ENCODE results near the gene ARSK.
"Not testable (repeated sequence)": the region's sequence is repeated elsewhere in the genome, so short reads cannot be mapped to it uniquely, and the experiment has no call there.

Gene ARSK

GRCh38 chr5:95638632-95639031 is 83.7 kb downstream of the ARSK start:
- Histone ChIP-seq H3K4me3 (replicated peaks; ENCODE audit: low read depth, low read length) (no peak overlapping the region), H3K27me3 (replicated peaks; ENCODE audit: control insufficient read depth, insufficient read depth, low read length) (no peaks in the 10 kb centered on the region), H3K36me3 (ENCODE audit: control insufficient read depth, insufficient read depth, low read length) (no peaks in the 10 kb centered on the region)
- TF ChIP-seq CTCF (IDR thresholded peaks at IDR 0.05; ENCODE audit: insufficient read depth, low read length, poor library complexity, severe bottlenecking), result no peak
- no peak for DNase-seq (ENCODE audit: extremely low read depth, insufficient read length)

- H3K36me3 ChIP-seq (ENCODE audit: control insufficient read depth, insufficient read depth, low read length), result no peaks in the 10 kb centered on the region
- no peak for TF ChIP-seq CTCF (IDR thresholded peaks at IDR 0.05; ENCODE audit: insufficient read depth, low read length, poor library complexity, severe bottlenecking)
These were observed 86.9 kb downstream of the ARSK start for GRCh38 chr5:95641741-95642220.

GRCh38 chr5:95643152-95643551 is 88.3 kb downstream of the ARSK start:
- no peaks in the 10 kb centered on the region for H3K36me3 ChIP-seq (ENCODE audit: control insufficient read depth, insufficient read depth, low read length)
- DNase-seq (ENCODE audit: extremely low read depth, insufficient read length), result no peak
- no peaks in the 10 kb centered on the region for H3K27me3 ChIP-seq (replicated peaks; ENCODE audit: control insufficient read depth, insufficient read depth, low read length)
- no peak overlapping the region for H3K4me3 ChIP-seq (replicated peaks; ENCODE audit: low read depth, low read length)
- TF ChIP-seq CTCF (IDR thresholded peaks at IDR 0.05; ENCODE audit: insufficient read depth, low read length, poor library complexity, severe bottlenecking), result no peak

More at GRCh38 chr5:95641741-95642220, 86.9 kb downstream of the ARSK start:
- Histone ChIP-seq H3K4me3 (replicated peaks; ENCODE audit: low read depth, low read length) (no peak overlapping the region), H3K27me3 (replicated peaks; ENCODE audit: control insufficient read depth, insufficient read depth, low read length) (no peaks in the 10 kb centered on the region)
- no peak for DNase-seq (ENCODE audit: extremely low read depth, insufficient read length)

- Histone ChIP-seq H3K36me3 (ENCODE audit: control insufficient read depth, insufficient read depth, low read length) (no peaks in the 10 kb centered on the region), H3K4me3 (replicated peaks; ENCODE audit: low read depth, low read length) (no peak overlapping the region), H3K27me3 (replicated peaks; ENCODE audit: control insufficient read depth, insufficient read depth, low read length) (no peaks in the 10 kb centered on the region)
- peak; percentile 23 for DNase-seq (ENCODE audit: extremely low read depth, insufficient read length)
- peak; percentile 75 for TF ChIP-seq CTCF (IDR thresholded peaks at IDR 0.05; ENCODE audit: insufficient read depth, low read length, poor library complexity, severe bottlenecking)
These were observed 89.6 kb downstream of the ARSK start for GRCh38 chr5:95644351-95645042.

GRCh38 chr5:95646226-95646568 is 91.3 kb downstream of the ARSK start:
- not testable (repeated sequence) for H3K36me3 ChIP-seq (ENCODE audit: control insufficient read depth, insufficient read depth, low read length); DNase-seq (ENCODE audit: extremely low read depth, insufficient read length); H3K27me3 ChIP-seq (replicated peaks; ENCODE audit: control insufficient read depth, insufficient read depth, low read length)
- H3K4me3 ChIP-seq (replicated peaks; ENCODE audit: low read depth, low read length), result peak overlapping the region; percentile 32

GRCh38 chr5:95646569-95647431 is 91.9 kb downstream of the ARSK start, which contains the start of gene RFESD:
Gene RFESD, plus strand, starts transcription at chr5:95646777. Its CDS starts 5,495 bp downstream, at chr5:95652272.
- TF ChIP-seq CTCF (IDR thresholded peaks at IDR 0.05; ENCODE audit: insufficient read depth, low read length, poor library complexity, severe bottlenecking), result no peak
- DNase-seq (ENCODE audit: extremely low read depth, insufficient read length), result peak; percentile 97
- Histone ChIP-seq H3K36me3 (ENCODE audit: control insufficient read depth, insufficient read depth, low read length) (no peaks in the 10 kb centered on the region), H3K27me3 (replicated peaks; ENCODE audit: control insufficient read depth, insufficient read depth, low read length) (no peaks in the 10 kb centered on the region), H3K4me3 (replicated peaks; ENCODE audit: low read depth, low read length) (peak within 1 kb of the TSS; percentile 63)

All from GM06990 (cell line).